Activated CD4-positive, alpha-beta T cell treated with anti-CD3 and anti-CD28 coated beads for 48 hours (primary cell): ENCODE data around the gene CYP2S1.

Experiments used
- DNase-seq: peaks from one replicate; pipeline ENCODE4 v3.0.0-alpha.2; 2020

Gene CYP2S1

DNA sequence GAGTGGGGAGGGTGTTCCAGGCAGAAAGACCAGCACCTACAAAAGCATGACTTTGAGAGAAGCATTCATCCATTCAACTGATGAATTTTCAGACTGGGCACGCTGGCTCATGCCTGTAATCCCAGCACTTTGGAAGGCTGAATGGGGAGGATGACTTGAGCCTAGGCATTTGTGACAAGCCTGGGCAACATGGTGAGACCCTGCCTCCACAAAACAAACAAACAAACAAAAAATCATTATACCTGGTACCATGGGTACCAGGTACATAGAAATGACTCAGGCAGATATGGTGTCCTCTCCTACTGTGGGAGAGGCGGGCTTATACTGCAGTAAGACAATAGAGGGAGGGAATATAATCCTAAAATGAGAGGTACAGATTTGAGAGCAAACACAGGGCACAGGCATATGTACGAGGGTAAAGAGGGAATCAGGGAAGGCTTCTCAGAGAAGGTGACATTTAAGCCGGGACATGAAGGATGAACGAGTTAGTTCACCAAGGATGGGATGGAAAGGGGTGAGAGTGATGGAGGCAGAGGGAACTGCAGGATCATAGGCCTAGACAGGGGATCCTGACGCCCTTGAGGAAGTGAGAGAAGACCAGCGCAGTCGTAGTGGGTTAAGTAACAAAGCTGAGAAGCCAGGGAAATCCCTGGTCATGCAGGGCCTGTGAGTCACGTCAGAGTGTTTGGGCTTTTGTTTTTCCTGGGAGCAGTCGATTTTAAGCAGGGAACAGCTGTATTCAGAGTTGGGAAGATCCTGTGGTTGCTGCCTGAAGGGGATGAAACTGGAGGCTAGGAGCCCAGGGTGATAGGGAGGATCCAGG, 2.9 kb downstream of the CYP2S1 start:
- no peak for DNase-seq

- no peak for DNase-seq
Measured at GRCh38 chr19:41198559-41198958, 5.5 kb downstream of the CYP2S1 start.

GRCh38 chr19:41203371-41203770, 10.4 kb downstream of the CYP2S1 start:
- no peak for DNase-seq

DNA sequence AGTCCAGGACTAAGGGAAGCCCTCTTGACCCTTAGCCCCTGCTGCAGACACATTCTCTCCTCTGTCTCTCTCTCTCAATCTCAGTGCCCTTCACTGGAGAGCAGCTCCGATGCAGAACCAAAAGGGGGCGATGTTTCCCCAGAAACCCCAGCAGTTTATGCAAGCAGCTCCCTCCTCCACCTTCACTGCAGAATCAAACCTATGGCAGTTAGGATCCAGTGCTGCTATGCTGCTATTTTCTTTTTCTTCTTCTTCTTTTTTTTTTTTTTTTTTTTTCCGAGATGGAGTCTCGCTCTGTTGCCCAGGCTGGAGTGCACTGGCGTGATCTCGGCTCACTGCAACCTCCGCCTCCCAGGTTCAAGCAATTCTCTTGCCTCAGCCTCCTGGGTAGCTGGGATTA, 11.3 kb downstream of the CYP2S1 start:
- DNase-seq = peak; percentile 86

DNA sequence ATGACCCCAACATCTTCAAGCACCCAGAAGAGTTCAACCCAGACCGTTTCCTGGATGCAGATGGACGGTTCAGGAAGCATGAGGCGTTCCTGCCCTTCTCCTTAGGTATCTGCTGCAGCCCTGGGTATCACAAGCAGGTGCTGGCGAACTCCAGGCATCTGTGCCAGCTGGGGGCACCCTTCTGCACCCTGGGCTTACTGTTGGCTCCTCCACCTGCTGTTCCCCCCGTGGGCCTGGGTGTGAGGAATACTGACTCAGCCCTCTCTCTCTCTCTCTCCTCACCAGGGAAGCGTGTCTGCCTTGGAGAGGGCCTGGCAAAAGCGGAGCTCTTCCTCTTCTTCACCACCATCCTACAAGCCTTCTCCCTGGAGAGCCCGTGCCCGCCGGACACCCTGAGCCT, 13.0 kb downstream of the CYP2S1 start:
- DNase-seq = no peak

GRCh38 chr19:41206456-41206855, 13.4 kb downstream of the CYP2S1 start:
- DNase-seq = no peak

GRCh38 chr19:41206926-41207750, 14.1 kb downstream of the CYP2S1 start:
- no peak for DNase-seq

DNA sequence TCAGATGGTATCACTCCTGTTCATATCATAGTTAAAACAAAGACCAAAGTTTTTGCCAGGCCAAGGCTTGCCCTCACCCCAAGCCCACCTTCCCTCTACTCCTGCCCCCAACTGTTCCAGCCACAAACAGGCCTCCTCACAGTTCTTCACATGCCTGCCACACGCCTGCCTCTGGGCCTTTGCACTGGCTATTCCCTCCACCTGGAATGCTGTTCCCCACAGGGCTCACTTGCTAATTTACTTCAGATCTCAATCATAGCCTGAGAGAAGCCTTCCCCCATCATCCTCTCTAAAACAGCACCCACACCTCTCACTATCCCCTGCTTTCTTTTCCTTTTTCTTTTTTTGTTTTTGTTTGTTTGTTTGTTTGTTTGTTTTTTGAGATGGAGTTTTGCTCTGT, 21.1 kb downstream of the CYP2S1 start:
- DNase-seq = no peak

- no peak for DNase-seq
Measured at GRCh38 chr19:41217741-41218140, 24.7 kb downstream of the CYP2S1 start.

DNA sequence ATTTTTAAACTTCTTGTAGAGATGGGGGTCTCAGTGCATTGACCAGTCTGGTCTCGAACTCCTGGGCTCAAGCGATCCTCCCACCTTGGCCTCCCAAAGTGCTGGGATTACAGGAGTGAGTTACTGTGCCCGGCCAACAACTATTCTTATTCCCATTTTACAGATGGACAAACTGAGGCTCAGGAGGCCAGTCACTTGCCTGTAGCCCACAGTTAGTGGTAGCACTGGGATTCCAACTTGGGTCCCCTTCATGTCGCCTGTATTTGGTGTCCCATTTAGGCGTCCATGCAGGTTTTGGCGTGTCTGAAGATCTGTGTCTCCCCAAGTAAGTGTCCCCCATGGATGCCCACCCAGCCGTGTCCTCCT, 25.2 kb downstream of the CYP2S1 start:
- no peak for DNase-seq

DNA sequence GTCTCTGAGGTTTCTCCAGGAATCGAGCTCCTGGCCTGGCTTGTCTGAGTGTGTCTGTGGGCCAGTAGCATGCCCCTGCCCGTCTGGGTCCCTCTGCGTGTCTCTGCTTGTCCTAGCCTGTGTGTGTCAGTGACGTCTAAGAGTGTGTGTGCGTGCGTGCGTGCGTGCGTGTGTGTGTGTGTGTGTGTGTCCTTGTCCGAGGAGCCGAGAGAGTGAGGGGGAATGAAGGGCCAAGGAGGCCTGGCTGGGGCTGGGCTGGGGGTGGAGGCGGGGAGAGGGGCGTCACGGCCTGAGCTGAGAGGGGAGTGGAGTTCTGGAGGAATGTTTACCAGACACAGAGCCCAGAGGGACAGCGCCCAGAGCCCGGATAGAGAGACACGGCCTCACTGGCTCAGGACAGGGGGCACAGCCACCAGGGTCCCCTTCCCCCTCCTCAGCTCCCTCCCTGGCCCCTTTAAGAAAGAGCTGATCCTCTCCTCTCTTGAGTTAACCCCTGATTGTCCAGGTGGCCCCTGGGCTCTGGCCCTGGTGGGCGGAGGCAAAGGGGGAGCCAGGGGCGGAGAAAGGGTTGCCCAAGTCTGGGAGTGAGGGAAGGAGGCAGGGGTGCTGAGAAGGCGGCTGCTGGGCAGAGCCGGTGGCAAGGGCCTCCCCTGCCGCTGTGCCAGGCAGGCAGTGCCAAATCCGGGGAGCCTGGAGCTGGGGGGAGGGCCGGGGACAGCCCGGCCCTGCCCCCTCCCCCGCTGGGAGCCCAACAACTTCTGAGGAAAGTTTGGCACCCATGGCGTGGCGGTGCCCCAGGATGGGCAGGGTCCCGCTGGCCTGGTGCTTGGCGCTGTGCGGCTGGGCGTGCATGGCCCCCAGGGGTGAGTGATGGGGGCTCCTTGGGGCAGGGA, 25.8 kb downstream of the CYP2S1 start, which contains the start of gene AXL:
AXL (plus strand) TSS at position 609 of the 893 bp plus-strand sequence; CDS start at position 779, 170 bp downstream.
- peak; percentile 17 for DNase-seq

GRCh38 chr19:41219924-41220567, 27.0 kb downstream of the CYP2S1 start:
- no peak for DNase-seq

DNA sequence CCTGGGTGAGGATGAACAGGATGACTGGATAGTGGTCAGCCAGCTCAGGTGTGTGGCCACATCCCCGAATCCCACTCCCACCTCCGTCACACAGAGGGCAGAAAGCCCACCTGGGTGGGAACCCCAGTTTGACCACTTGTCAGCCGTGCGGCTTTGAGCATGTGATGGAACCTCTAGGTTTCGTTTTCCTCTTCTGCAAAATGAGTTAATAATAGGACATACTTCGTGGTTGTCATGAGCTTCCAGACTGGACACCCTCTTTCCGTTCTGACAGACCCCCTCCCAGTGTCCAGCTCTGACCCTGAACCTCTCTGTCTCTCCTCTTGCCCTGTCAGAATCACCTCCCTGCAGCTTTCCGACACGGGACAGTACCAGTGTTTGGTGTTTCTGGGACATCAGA, 27.8 kb downstream of the CYP2S1 start:
- no peak for DNase-seq

- DNase-seq = no peak
Measured at GRCh38 chr19:41221514-41222205, 28.6 kb downstream of the CYP2S1 start.

GRCh38 chr19:41222240-41222639, 29.2 kb downstream of the CYP2S1 start:
- no peak for DNase-seq

- DNase-seq = no peak
Measured at GRCh38 chr19:41223431-41224234, 30.6 kb downstream of the CYP2S1 start.

DNA sequence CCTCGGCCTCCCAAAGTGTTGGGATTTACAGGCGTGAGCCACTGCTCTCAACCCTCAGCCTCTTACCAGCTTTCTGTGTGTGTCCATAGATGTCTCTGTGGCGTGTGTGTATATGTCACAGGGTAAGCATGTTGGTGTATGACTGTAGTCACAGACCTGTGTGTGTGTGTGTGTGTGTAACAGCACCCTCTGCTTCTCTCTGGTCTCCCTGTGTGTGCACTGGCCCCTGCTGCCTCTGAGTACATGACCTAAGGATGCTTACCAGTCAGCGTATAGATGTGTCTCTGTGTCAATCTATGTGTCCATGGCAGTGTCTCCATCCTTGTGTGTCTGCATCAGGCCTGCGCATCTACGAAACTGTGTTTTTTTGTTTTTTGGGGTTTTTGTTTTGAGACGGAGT, 31.6 kb downstream of the CYP2S1 start:
- no peak for DNase-seq

DNA sequence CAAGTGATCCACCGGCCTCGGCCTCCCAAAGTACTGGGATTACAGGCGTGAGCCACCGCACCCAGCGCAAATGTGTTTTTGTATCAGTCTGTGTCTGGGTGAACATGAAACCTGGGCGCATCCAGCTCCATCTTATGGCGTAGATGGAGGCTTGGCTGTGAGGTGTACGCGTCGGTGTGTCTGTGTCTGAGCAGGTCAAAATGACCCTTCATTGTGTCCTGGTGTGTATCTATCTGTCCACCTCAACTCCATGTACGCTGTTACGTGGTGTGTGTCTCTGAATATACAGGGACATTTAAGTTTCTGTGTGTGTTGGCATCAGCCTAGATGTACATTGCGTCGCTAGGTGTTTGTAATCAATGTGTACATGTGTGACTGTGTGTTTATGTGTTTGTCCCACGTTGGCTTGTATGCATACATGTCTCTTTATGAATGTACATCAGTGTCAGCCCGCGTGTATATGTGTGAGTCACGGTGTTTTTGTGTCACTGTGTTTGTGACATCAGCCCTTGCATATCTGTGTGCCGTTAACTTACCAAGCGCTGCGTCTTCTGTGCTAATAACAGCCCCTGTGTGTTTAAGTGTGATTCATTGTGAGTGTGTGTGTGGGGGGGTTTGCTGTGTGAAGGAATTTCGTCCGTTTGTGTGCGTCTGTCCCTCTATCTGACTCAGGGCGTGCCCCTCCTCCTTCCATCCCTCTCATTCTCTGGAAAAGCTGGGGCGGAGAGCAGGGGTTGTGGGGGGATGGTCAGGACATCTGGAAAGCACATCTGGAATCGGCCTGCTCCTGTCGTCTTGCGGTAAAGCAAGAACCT, 32.4 kb downstream of the CYP2S1 start:
- DNase-seq = peak; percentile 72

- peak; percentile 55 for DNase-seq
Measured at GRCh38 chr19:41226053-41226873, 33.2 kb downstream of the CYP2S1 start.
